HG03469 (cell line): ENCODE measurements around the gene GABBR2.
"Not testable (repeated sequence)": the region's sequence is repeated elsewhere in the genome, so short reads cannot be mapped to it uniquely, and the experiment has no call there.

Experiments used
- ATAC-seq: cut with Tn5 transposase; IDR thresholded peaks from one replicate; pipeline ENCODE4 v1.9.1; 2021; ENCODE audit warnings: mild to moderate bottlenecking, moderate library complexity, moderate number of reproducible peaks; ENCODE audit not compliant: unreplicated experiment

Gene GABBR2

GRCh38 chr9:98491828-98492227, 216.9 kb downstream of the GABBR2 start:
- ATAC-seq, result no peak

- ATAC-seq, result no peak
Observed at GRCh38 chr9:98491231-98491651, 217.5 kb downstream of the GABBR2 start.

GRCh38 chr9:98488571-98489312, 220.0 kb downstream of the GABBR2 start:
- ATAC-seq, result no peak

GRCh38 chr9:98485706-98486105, 223.0 kb downstream of the GABBR2 start:
- no peak for ATAC-seq

GRCh38 chr9:98484162-98484561, 224.6 kb downstream of the GABBR2 start:
- ATAC-seq, result no peak

GRCh38 chr9:98482226-98482625, 226.5 kb downstream of the GABBR2 start:
- no peak for ATAC-seq

GRCh38 chr9:98481676-98482075, 227.1 kb downstream of the GABBR2 start:
- ATAC-seq, result no peak

GRCh38 chr9:98479967-98480847, 228.5 kb downstream of the GABBR2 start:
- ATAC-seq, result no peak

GRCh38 chr9:98479449-98479848, 229.3 kb downstream of the GABBR2 start:
- no peak for ATAC-seq

GRCh38 chr9:98477884-98478283, 230.9 kb downstream of the GABBR2 start:
- no peak for ATAC-seq

GRCh38 chr9:98472216-98472615, 236.5 kb downstream of the GABBR2 start:
- ATAC-seq, result no peak

GRCh38 chr9:98471185-98471584, 237.6 kb downstream of the GABBR2 start:
- no peak for ATAC-seq

GRCh38 chr9:98468567-98469239, 240.0 kb downstream of the GABBR2 start:
- ATAC-seq, result no peak

- ATAC-seq, result no peak
Observed at GRCh38 chr9:98465799-98466198, 242.9 kb downstream of the GABBR2 start.

GRCh38 chr9:98464156-98464690, 244.5 kb downstream of the GABBR2 start:
- ATAC-seq, result not testable (repeated sequence)

GRCh38 chr9:98462310-98462709, 246.4 kb downstream of the GABBR2 start:
- ATAC-seq, result no peak

GRCh38 chr9:98460704-98461103, 248.0 kb downstream of the GABBR2 start:
- ATAC-seq, result no peak

GRCh38 chr9:98457726-98458370, 250.9 kb downstream of the GABBR2 start:
- ATAC-seq, result no peak

GRCh38 chr9:98456156-98456613, 252.6 kb downstream of the GABBR2 start:
- no peak for ATAC-seq
